Stimulated activated CD8-positive, alpha-beta memory T cell treated with anti-CD3 and anti-CD28 coated beads, Interleukin-15, amount 100 ng/mL, for 24 hours (primary cell): ENCODE results near the gene BRMS1.
A peak's percentile ranks its signal among the peaks of the same experiment; 100 is the strongest.

Experiments
- DNase-seq: peaks from one replicate; pipeline ENCODE4 v3.0.0-alpha.2; 2020; ENCODE audit warnings: low read depth

The BRMS1 gene

DNA sequence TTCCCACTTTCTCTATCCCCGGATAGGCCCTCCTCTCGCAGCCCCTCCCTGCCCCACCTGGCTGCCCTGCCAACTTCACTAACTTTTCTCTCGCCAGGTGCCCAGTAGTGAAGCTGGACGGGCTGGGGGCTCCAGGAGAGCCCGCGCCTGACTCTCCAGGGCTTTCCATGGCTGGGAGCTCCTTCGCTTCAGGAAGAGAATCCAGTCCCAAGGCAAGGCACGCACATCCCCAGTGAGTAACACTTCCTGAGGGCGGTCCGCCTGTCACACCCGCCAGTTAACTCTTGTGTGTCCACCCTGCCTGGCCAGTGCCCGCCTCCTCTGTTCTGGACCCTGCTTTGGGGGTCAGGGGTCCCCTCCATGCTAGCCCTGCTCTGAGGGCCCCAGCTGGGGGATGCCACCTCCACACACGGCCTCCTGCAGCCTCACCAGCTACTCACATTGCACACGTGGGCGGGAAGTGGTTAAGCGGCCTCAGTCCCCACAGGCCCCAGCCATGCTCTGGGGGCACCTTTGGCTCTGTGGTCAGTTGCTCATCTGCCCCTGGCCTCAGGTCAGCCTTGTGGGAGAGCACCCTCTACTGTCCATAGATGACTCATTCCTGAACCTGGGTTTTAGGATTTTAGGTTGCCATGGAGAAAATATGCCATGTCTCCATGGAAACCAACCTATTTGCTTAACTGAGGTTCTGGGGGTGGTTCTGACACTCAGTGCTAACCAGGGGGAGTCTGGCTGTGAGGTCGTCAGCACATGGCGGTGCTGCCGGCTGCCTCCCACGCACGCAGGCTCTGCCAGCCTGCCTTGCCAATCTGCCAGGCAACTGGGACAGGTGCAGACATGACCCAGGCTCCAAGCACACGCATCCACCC lies 8.4 kb downstream of the BRMS1 start, which contains the start of gene RIN1:
Gene RIN1, minus strand, starts transcription at position 201 of the 869 bp plus-strand sequence. Its CDS starts 32 bp downstream, at position 169.
- no peak for DNase-seq

GRCh38 chr11:66335531-66336233 lies 9.2 kb downstream of the BRMS1 start:
- DNase-seq = no peak

DNA sequence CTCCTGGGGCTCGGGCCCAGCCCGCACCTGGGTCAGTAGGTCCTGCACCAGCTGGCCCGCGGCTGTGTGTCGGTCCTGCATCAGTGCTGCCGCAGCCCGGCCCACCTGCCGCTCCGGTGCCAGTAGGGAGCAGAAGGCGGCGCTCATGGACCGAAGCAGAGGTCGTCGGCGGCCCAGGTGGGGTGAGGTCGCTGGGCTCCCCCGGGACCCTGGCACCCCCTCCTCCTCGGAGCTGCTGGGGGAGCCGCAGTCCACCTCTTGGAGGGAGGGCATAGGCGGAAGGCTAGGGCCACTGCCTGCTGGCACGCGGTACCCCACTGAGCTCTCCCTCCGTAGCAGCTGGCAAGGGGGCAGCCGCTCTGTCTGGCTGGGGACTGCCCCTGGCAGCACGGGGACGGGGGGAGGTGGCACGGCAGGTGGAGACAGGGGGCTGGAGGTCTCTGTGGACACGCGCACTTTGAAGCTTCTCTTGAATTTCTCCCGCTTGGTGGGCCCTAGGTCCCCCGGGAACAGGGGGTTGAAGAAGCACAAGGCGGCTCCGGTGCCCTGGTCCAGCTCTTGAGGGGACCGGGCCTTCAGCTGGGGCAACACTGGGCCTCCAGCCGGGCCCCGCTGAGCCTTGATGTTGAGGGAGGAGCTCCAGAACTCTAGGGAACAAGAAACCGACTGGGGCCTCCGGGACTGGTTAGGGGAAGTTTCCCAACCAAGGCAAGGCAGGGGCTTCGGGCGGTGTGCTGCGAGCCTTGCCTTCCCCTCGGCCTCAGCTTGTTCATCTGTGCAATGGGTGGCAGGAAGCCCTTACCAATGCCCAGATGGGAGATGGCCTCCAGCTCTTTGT lies 10.1 kb downstream of the BRMS1 start:
- DNase-seq = no peak

- DNase-seq = no peak
These were observed 10.9 kb downstream of the BRMS1 start for GRCh38 chr11:66333896-66334604.

DNA sequence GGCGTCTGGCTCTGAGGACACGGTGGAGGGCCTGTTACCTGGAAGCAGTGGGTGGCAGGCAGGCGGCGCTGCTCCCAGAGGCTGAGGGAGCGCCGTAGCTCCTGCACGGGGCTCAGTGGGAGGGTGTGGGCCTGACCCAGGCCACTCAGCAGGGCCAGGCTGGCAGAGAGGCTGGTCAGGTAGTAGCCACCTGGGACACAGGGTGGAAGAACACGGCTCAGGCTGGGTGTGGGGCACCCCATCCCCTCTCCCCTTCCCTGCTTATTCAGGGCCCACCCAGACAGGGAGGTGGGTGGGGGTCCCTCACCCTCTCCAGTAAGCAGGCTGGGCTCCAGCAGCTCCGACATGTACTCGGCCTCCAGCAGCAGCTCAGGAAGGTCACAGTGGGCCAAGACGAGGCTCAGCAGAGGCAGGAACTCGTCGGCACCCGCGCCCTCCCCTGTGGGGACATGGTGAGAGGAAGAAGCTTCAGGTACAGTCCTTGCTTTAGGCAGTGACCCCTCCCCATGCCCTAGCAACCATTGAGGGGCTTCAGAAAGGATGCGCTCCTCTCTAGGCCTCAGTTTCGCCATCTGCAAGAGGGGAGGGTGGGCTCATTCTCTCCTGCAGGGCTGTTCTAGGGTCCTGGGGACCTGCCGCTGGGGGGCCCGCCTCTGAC lies 11.6 kb downstream of the BRMS1 start:
- no peak for DNase-seq

DNA sequence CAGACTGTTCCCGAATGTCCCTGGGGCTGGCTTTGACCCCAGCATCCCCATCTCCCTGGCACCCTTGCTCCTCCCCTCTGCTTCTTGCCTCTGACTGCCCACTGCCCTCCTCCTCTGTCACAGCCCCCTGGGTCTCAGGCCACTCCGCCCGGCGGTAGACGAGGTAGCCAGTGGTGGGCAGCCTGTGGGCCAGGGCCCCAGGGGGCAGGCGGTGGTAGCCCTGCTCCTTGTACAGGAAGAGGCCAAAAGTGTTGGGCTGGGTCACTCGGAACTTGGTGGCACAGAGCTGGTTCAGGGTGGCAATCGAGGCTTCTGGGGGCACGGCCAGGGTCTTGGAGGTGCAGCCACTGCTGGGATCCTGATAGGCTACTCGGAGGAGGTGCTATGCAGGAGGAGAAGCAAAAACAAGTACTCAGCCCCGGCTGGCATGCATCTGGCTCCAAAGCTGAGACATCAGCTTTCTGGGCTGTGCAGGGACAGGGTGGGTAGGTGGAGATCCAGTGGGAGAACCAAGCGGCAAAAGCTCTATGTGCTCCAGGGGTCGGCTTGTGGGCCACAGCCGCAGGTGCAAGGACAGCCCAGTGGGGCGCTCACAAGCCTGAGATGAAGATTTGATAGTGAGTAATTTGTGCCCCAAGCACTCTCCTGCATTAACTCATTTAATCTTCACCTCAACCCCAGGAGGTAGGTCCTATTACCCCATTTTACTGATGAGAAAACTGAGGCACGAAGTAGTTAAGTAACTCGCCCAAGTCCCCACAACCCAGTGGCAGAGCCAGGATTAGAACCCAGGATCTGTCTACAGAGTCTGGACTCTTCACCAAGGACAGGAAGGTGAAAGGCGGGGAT lies 12.3 kb downstream of the BRMS1 start:
- DNase-seq = no peak

DNA sequence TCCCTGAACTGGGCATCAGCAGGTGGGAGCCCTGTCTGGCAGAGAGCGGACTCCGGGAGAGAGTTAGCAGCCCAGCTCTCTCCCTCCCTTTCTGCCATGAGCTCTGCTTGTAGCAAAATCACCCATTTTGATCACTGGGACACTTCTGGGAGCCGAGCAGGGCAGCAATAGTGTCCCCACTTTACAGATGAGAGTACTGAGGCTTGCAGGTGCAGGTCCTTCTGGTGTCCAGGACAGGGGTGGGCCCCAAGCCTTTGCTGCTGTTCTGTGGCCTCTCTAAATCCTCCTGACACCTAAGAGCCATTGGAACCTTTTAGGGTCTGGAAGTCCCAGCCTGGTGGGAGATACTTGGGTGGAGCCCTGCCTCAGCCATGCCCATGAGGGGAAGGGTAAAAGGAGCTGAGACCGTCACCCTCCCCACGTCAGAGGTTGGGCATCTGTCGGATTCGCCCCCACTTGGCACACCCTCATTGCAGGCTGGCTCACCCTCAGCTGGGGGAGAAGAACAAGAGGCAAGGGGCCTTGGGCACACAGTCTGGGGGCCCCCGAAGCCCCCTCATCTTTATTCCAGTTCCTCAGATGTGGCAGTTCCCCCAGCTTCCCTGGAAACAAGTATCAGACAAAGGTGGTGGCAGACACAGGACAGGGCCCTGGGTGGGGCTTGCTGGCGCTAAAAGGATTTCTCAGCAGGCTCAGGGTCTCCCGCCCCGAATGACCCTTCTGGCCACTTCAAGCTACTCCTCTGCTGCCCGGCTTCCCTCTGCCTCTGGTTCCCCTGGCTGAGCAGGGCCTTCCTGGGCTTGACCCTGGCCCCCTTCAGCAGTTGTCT lies 13.1 kb downstream of the BRMS1 start:
- no peak for DNase-seq

DNA sequence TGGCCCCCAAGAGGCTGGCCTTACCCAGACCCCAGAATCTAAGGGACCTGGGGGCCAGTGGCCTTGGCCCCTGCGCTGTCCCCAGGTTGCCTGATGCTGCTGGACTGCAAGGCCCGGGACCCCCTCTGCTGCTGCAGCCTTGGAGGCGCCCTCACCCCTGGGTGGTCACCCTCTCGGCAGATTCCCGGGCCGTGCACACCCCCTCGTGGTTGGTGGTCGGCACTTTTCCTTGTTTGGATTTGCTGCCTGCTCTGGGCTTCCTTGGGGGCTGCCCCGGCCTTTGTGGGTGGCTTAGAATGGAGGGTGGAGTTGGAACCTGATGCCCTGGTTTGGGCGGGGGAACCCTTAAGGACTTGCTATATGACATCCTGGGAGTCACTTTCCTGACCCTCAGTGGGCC lies 14.0 kb downstream of the BRMS1 start:
- DNase-seq = no peak

DNA sequence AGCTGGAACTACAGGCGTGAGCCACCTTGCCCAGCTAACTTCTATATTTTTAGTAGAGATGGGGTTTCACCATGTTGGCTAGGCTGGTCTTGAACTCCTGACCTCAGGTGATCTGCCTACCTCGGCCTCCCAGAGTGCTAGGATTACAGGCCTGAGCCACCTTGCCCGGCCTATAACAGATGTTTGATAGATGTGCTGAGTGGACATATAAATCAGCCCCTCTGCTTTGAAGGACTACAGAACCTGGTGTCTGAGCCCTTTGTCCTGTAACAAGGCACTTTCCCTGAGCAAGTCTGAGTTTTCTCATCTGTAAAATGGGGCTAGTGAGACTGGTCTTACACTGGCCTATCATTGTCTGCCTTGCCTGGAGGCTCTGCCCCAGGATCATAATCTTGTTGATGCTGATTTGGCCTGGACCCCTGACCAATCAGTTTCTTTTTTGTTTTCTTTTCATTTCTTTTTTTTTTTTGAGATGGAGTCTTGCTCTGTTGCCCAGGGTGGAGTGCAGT lies 15.7 kb downstream of the BRMS1 start:
- DNase-seq = no peak

DNA sequence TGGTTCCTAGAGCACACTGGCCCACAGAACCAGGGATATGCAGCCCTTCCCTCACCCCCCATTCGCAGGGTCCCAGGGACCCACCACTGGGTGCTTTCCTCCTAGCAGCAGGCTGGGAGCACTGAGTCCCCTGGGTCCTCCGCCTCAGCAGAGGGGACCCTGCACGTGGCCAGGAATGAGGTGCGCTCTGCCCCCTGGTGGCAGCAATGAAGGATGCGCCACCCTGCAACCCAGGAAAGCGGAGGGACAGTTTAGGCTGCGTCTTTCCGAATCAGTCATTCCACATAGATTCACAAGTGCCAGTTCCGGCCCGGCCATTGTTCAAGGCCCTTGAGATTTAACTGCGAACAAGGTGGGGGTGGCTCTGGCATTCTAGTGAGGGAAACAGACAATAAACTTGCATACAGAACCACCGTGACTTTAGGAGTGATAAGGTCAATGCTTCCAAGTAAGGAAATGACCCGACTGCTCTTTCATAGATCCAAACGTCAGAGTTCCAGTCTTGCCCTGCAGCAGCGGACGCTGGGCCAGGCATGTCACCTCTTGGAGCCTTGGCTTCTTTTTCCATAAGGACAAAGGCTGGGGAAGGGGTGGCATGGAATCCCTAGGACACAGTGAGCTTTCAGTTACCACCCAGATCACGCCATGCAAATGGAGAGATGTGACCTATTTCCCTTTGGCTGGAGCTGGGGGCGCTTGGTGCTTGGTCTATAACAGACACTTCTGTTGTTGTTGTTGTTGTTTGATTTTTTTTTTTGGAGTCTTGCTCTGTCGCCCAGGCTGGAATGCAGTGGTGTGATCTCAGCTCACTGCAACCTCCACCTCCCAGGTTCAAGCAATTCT lies 16.4 kb downstream of the BRMS1 start:
- DNase-seq = peak; percentile 61

DNA sequence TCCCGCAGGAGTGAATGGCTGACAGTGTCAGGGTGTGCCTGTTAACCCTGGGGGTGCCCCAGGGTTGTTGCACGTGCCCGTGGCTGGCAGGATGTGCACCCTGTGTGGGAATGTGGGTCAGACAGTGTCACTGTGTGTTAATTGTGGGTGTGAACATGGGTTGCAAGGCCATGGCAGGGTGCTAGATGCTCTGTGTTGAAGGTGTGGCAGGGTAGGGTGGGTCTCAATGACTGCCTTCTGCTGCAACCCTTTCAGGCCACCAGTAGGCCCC lies 16.9 kb downstream of the BRMS1 start:
- DNase-seq = no peak

DNA sequence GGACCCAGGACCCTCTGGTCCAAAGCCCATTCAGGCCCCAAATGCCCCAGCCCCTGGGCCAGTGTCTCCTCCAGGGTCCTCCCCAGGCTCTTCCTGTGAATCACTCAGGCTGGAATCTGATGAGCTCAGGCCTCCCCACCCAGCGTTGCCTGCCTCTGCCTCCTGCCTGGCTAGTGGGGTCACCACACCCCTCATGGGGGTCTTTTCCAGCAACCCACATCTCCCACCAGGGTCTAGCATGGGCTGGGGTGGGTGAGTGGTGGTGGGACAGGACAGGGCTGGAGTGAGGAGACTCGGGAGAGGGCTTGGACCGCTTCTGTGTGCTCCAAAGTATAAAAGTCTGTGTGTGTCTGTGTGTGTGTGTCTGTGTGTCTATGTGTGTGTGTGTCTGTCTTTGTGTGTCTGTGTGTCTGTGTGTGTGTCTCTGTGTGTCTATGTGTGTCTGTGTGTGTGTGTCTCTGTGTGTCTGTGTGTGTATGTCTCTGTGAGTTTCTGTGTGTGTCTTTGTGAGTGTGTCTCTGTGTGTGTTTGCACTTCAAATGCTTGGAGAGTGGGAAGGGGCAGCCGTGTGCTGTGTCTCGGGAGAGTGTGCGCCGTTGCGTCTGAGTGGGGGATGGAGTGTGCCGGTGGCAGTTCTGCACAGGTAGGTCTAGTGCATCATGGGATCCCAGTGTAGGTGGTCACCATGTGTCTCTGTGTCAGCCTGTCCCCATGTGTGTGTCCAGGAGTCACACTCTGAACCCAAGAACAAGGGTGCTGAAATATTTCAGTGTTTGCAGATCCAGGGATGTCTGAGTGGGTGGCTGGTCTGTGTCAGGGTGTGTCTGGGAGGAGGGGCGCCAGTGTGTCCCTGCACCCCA lies 17.5 kb downstream of the BRMS1 start:
- no peak for DNase-seq

GRCh38 chr11:66326261-66327111 lies 18.4 kb downstream of the BRMS1 start:
- no peak for DNase-seq

GRCh38 chr11:66325263-66325671 lies 19.6 kb downstream of the BRMS1 start:
- no peak for DNase-seq

- no peak for DNase-seq
These were observed 20.2 kb downstream of the BRMS1 start for GRCh38 chr11:66324664-66325063.

GRCh38 chr11:66323684-66324083 lies 21.2 kb downstream of the BRMS1 start:
- no peak for DNase-seq
